K562 (cell line): ENCODE results near the gene MAK. TPM values are rescaled to one million over a fixed set of nuclear protein-coding genes. Genes with fewer than 3 reads are reported as not detected.

Experiments used
- ATF2 ChIP-seq: sonication (generic); formaldehyde crosslinking; IDR thresholded peaks from 2 replicates; pipeline ENCODE4 v1.8.1; 2022; ENCODE audit warnings: missing genetic modification reagents
- CBX3 ChIP-seq, 2 experiments: IDR thresholded peaks; 1 replicate in 1 of 2; 2 replicates in 1 of 2; pipeline ENCODE4 v1.6.1; 2012; ENCODE audit warnings: inconsistent platforms in 2 of 2, low read length in 2 of 2, borderline replicate concordance in 1 of 2, control low read depth in 1 of 2
- CEBPB ChIP-seq: fragments of 450-650 bp; IDR thresholded peaks from 2 replicates; pipeline ENCODE4 v1.6.1; 2016; ENCODE audit warnings: missing genetic modification characterization, missing compliant biosample characterization
- DIDO1 ChIP-seq: fragments of 450-650 bp; IDR thresholded peaks from 2 replicates; pipeline ENCODE4 v1.6.1; 2016; ENCODE audit warnings: low read depth, missing biosample characterization, missing genetic modification characterization
- LEF1 ChIP-seq: fragments of 450-650 bp; IDR thresholded peaks from 2 replicates; pipeline ENCODE4 v1.6.1; 2016; ENCODE audit warnings: mild to moderate bottlenecking
- OTX1 ChIP-seq: fragments of 450-650 bp; formaldehyde crosslinking; IDR thresholded peaks from 2 replicates; pipeline ENCODE4 v1.4.0; 2022; ENCODE audit warnings: mild to moderate bottlenecking
- PHB2 ChIP-seq: fragments of 450-650 bp; IDR thresholded peaks from 2 replicates; pipeline ENCODE4 v1.6.1; 2017; ENCODE audit warnings: low read depth
- POLR2A ChIP-seq: fragments of 450-650 bp; conservative IDR thresholded peaks from 2 replicates; pipeline ENCODE4 v1.6.1; 2016
- SFPQ ChIP-seq: fragments of 200-400 bp; formaldehyde crosslinking; IDR thresholded peaks from 2 replicates; pipeline ENCODE4 v1.6.1; 2017; ENCODE audit warnings: mild to moderate bottlenecking, low read depth, low read length, moderate library complexity
- SMAD1 ChIP-seq: fragments of 150-350 bp; IDR thresholded peaks from 2 replicates; pipeline ENCODE4 v1.6.1; 2014; ENCODE audit warnings: low read length, low read depth; ENCODE audit not compliant: partially characterized antibody
- SMARCA4 ChIP-seq: fragments of 450-650 bp; IDR thresholded peaks from 2 replicates; pipeline ENCODE4 v1.6.1; 2016
- SOX6 ChIP-seq: fragments of 450-650 bp; IDR thresholded peaks from 2 replicates; pipeline ENCODE4 v1.6.1; 2014; ENCODE audit warnings: mild to moderate bottlenecking
- TAF15 ChIP-seq: fragments of 200-400 bp; formaldehyde crosslinking; IDR thresholded peaks from 2 replicates; pipeline ENCODE4 v1.6.1; 2017; ENCODE audit warnings: mild to moderate bottlenecking, low read depth, low read length, moderate library complexity
- ZNF347 ChIP-seq: fragments of 450-650 bp; formaldehyde crosslinking; IDR thresholded peaks from 2 replicates; pipeline ENCODE4 v1.4.0; 2020; ENCODE audit warnings: low read depth, mild to moderate bottlenecking, moderate library complexity
- polyA plus RNA-seq, 8 experiments: library from polyadenylated mRNA; depleted of rRNA in 4 of 8; stranded (reverse) in 5 of 8; unstranded in 3 of 8; fragments of >200 nt; fragmentation: Nextera tagmentation in 2 of 8; fragmentation: Illumina TruSeq in 1 of 8; extraction: Ambion mirVana in 2 of 8; extraction: Trizol in 1 of 8; gene quantifications; 2 replicates each; pipeline versions ENCODE4 v1.2.1 to v1.2.3, GENCODE V29; 2011 to 2014; ENCODE audit warnings: inconsistent platforms in 1 of 8, missing spikeins in 1 of 8
- total RNA-seq, 7 experiments: library from RNA; depleted of rRNA in 6 of 7; stranded (reverse); fragments of >200 nt in 6 of 7; fragmentation: Illumina TruSeq in 2 of 7; extraction: Trizol in 2 of 7; gene quantifications; 2 replicates each; pipeline versions ENCODE4 v1.2.1 to v1.2.3, GENCODE V29; 2011 to 2021; ENCODE audit warnings: low replicate concordance in 1 of 7

The MAK gene
- total and polyA plus RNA-seq, 9 of the 15 experiments (the other 6 are each of a cell fraction or from before 2014, with no cell fraction given), result 0.25 to 1.1 (median 0.53) TPM

GRCh38 chr6:10886691-10887502 is 48.6 kb upstream of the MAK start, which contains the start of gene SYCP2L (continued):
- TF ChIP-seq ATF2 (CRISPR knock-in tag), result no peak
- TF ChIP-seq SOX6, result peak; percentile 76; the same call in 1 of the 2 replicates
- TF ChIP-seq SMARCA4, result peak; percentile 19; the same call in 1 of the 2 replicates
- TF ChIP-seq TAF15, result no peak
- no peak; the same call in 1 of the 2 replicates for TF ChIP-seq ZNF347
- peak; percentile 47; the same call in 1 of the 2 replicates for TF ChIP-seq DIDO1 (tag)
- TF ChIP-seq POLR2A, result peak; percentile 97
- no peak for TF ChIP-seq SMAD1
- 0 out of 2 replicates have a peak, but pooled peaks have one; percentile 12 for TF ChIP-seq LEF1
- no peak for TF ChIP-seq SFPQ
- TF ChIP-seq OTX1, result peak; percentile 69; the same call in 1 of the 2 replicates
- peak in 1 of 2 experiments; percentile 76; a peak in 2 of 3 replicates for TF ChIP-seq CBX3 (IDR thresholded peaks at IDR 0.05; ENCODE audit: borderline replicate concordance in 1 of 2, low read length in 2 of 2)
- TF ChIP-seq PHB2, result no peak; the same call in 1 of the 2 replicates
- peak; percentile 80 for TF ChIP-seq CEBPB (tag)
